H1 (cell line): Measurements from ENCODE around the gene KLHL34. TPM values are rescaled to one million over a fixed set of nuclear protein-coding genes. Genes with fewer than 3 reads are reported as not detected.

Experiments used
- CTCF ChIA-PET: fragments of 300-600 bp; sonication (Branson Sonifier 250); formaldehyde crosslinking; loops from one replicate; lab custom pipeline; 2021; ENCODE audit not compliant: partially characterized antibody; lab: Charles Lee
- POLR2A ChIA-PET: fragments of 300-600 bp; sonication (Branson Sonifier 250); formaldehyde crosslinking; loops from one replicate; lab custom pipeline; 2021; ENCODE audit warnings: inconsistent platforms; ENCODE audit not compliant: partially characterized antibody; lab: Charles Lee
- DNase-seq, 2 experiments: peaks; one replicate each; pipeline versions ENCODE4 v3.0.0 to v3.0.0-alpha.2; 2010 to 2022; ENCODE audit warnings: low spot score in 2 of 2, low read depth in 1 of 2, mixed read lengths in 1 of 2
- FAIRE-seq: peaks from 2 replicates; lab custom pipeline; 2011; peaks lifted over from hg19 to GRCh38; lab: Jason Lieb, UNC
- H2AFZ ChIP-seq: 2 replicates; pipeline ENCODE4 v1.8.1; 2012; ENCODE audit warnings: low read length, inconsistent platforms
- H2AK5ac ChIP-seq: 2 replicates; pipeline ENCODE4 v1.6.1; 2013; ENCODE audit warnings: low read depth, low read length
- H2BK120ac ChIP-seq: replicated peaks from 2 replicates; pipeline ENCODE3; 2013; ENCODE audit warnings: low read depth, low read length, inconsistent platforms
- H2BK12ac ChIP-seq: 2 replicates; pipeline ENCODE4 v1.6.1; 2013; ENCODE audit warnings: low read depth, low read length
- H2BK15ac ChIP-seq: 2 replicates; pipeline ENCODE4 v1.6.1; 2013; ENCODE audit warnings: low read length
- H2BK20ac ChIP-seq: 2 replicates; pipeline ENCODE4 v1.6.1; 2013; ENCODE audit warnings: low read length
- H2BK5ac ChIP-seq: 2 replicates; pipeline ENCODE4 v1.6.1; 2013; ENCODE audit warnings: low read depth, low read length
- H3K14ac ChIP-seq: 2 replicates; pipeline ENCODE4 v1.6.1; 2013; ENCODE audit warnings: inconsistent platforms; ENCODE audit not compliant: insufficient read length
- H3K18ac ChIP-seq: 2 replicates; pipeline ENCODE4 v1.6.1; 2013; ENCODE audit warnings: low read length; ENCODE audit errors: extremely low read depth
- H3K23ac ChIP-seq: 2 replicates; pipeline ENCODE4 v1.6.1; 2013; ENCODE audit warnings: inconsistent platforms; ENCODE audit not compliant: insufficient read length
- H3K23me2 ChIP-seq: 2 replicates; pipeline ENCODE4 v1.6.1; 2013; ENCODE audit warnings: low read depth, low read length
- H3K27ac ChIP-seq: 2 replicates; pipeline ENCODE4 v1.6.1; 2011; ENCODE audit warnings: low read depth, low read length, inconsistent platforms
- H3K27me3 ChIP-seq, 4 experiments: replicated peaks in 1 of 4; 1 replicate in 1 of 4; 2 replicates in 3 of 4; pipeline versions ENCODE4 v1.6.1 to v1.8.1; 2011 to 2013; ENCODE audit warnings: low read length in 3 of 4, mild to moderate bottlenecking in 3 of 4, inconsistent platforms in 2 of 4, mixed read lengths in 2 of 4, moderate library complexity in 1 of 4; ENCODE audit not compliant: control insufficient read depth in 3 of 4, insufficient read depth in 3 of 4; ENCODE audit errors: extremely low read depth in 1 of 4
- H3K36me3 ChIP-seq, 4 experiments: 2 replicates each; pipeline versions ENCODE4 v1.6.1 to v1.8.1; 2011 to 2013; ENCODE audit warnings: mild to moderate bottlenecking in 4 of 4, low read length in 3 of 4, moderate library complexity in 2 of 4, control low read depth in 1 of 4, inconsistent platforms in 1 of 4; ENCODE audit not compliant: insufficient read depth in 4 of 4, control insufficient read depth in 2 of 4
- H3K4ac ChIP-seq: replicated peaks from 2 replicates; pipeline ENCODE3; 2013; ENCODE audit warnings: low read length, low read depth, mixed read lengths, inconsistent platforms; ENCODE audit not compliant: insufficient read length
- H3K4me1 ChIP-seq, 4 experiments: replicated peaks in 1 of 4; 1 replicate in 1 of 4; 2 replicates in 3 of 4; pipeline versions ENCODE4 v1.6.1 to v1.8.1; 2011 to 2013; ENCODE audit warnings: low read length in 3 of 4, inconsistent platforms in 2 of 4, mixed read lengths in 1 of 4; ENCODE audit not compliant: insufficient read depth in 4 of 4, control insufficient read depth in 3 of 4
- H3K4me2 ChIP-seq, 2 experiments: 2 replicates each; pipeline versions ENCODE4 v1.6.1 to v1.8.1; 2011 to 2013; ENCODE audit warnings: low read depth in 2 of 2, low read length in 2 of 2, control low read depth in 1 of 2, inconsistent platforms in 1 of 2, mild to moderate bottlenecking in 1 of 2; ENCODE audit not compliant: insufficient read depth in 1 of 2
- H3K4me3 ChIP-seq, 4 experiments: fragments of 200-600, 300-600 bp in 1 of 4; sonication (generic), shearing (Covaris generic), sonication (Bioruptor Twin) in 1 of 4; 2 replicates each; pipeline versions ENCODE4 v1.5.1 to v1.8.1; 2011 to 2016; ENCODE audit warnings: low read length in 4 of 4, low read depth in 3 of 4, control low read depth in 2 of 4, inconsistent platforms in 2 of 4, mild to moderate bottlenecking in 2 of 4, mixed read lengths in 1 of 4, moderate library complexity in 1 of 4; ENCODE audit not compliant: insufficient read depth in 2 of 4; ENCODE audit errors: extremely low read depth in 1 of 4
- H3K56ac ChIP-seq: replicated peaks from 2 replicates; pipeline ENCODE3; 2013; ENCODE audit warnings: low read depth, mild to moderate bottlenecking, mixed read lengths, low read length, inconsistent platforms; ENCODE audit not compliant: insufficient read length
- H3K79me1 ChIP-seq: 2 replicates; pipeline ENCODE4 v1.6.1; 2013; ENCODE audit warnings: low read depth, low read length, control low read depth
- H3K79me2 ChIP-seq, 2 experiments: 2 replicates each; pipeline versions ENCODE4 v1.6.1 to v1.8.1; 2012 to 2013; ENCODE audit warnings: low read length in 2 of 2, mild to moderate bottlenecking in 2 of 2, inconsistent platforms in 1 of 2; ENCODE audit not compliant: insufficient read depth in 2 of 2, control insufficient read depth in 1 of 2
- H3K9ac ChIP-seq, 4 experiments: replicated peaks in 1 of 4; 1 replicate in 1 of 4; 2 replicates in 3 of 4; pipeline versions ENCODE4 v1.6.1 to v1.8.1; 2011 to 2013; ENCODE audit warnings: low read depth in 3 of 4, low read length in 3 of 4, control low read depth in 2 of 4, mild to moderate bottlenecking in 2 of 4, moderate library complexity in 2 of 4, inconsistent platforms in 1 of 4; ENCODE audit errors: extremely low read depth in 1 of 4
- H3K9me3 ChIP-seq, 2 experiments: 2 replicates each; pipeline versions ENCODE4 v1.6.1 to v1.8.1; 2012 to 2013; ENCODE audit warnings: mild to moderate bottlenecking in 2 of 2, moderate library complexity in 2 of 2, control low read depth in 1 of 2, inconsistent platforms in 1 of 2, low read depth in 1 of 2, low read length in 1 of 2, mixed read lengths in 1 of 2; ENCODE audit not compliant: insufficient read depth in 2 of 2
- H4K20me1 ChIP-seq, 2 experiments: replicated peaks in 1 of 2; 2 replicates each; pipeline versions ENCODE3 to v1.8.1; 2011 to 2013; ENCODE audit warnings: inconsistent platforms in 2 of 2, low read length in 2 of 2, mild to moderate bottlenecking in 1 of 2; ENCODE audit not compliant: insufficient read depth in 2 of 2, control insufficient read depth in 1 of 2
- H4K5ac ChIP-seq: 2 replicates; pipeline ENCODE4 v1.6.1; 2013; ENCODE audit warnings: low read length, low read depth, mixed read lengths, inconsistent platforms; ENCODE audit not compliant: insufficient read length
- H4K8ac ChIP-seq: 2 replicates; pipeline ENCODE4 v1.8.0; 2013; ENCODE audit warnings: mild to moderate bottlenecking, moderate library complexity, low read length, inconsistent platforms; ENCODE audit not compliant: insufficient read depth; ENCODE audit errors: extremely low read depth
- H4K91ac ChIP-seq: replicated peaks from 2 replicates; pipeline ENCODE3; 2013; ENCODE audit warnings: low read length, mixed read lengths, inconsistent platforms; ENCODE audit not compliant: insufficient read length
- CHD2 ChIP-seq: IDR thresholded peaks from 2 replicates; pipeline ENCODE4 v1.6.1; 2012; ENCODE audit warnings: low read length, improper control_type of control experiment
- EGR1 ChIP-seq: IDR thresholded peaks from 2 replicates; pipeline ENCODE4 v1.6.1; 2011; ENCODE audit warnings: low read depth, low read length, borderline replicate concordance
- EP300 ChIP-seq, 2 experiments: IDR thresholded peaks; 1 replicate in 1 of 2; 2 replicates in 1 of 2; pipeline ENCODE4 v1.6.1; 2011 to 2012; ENCODE audit warnings: low read depth in 2 of 2, low read length in 2 of 2, mild to moderate bottlenecking in 2 of 2, borderline replicate concordance in 1 of 2, inconsistent platforms in 1 of 2, moderate library complexity in 1 of 2
- FOSL1 ChIP-seq: IDR thresholded peaks from 2 replicates; pipeline ENCODE4 v1.6.1; 2011; ENCODE audit warnings: mild to moderate bottlenecking, low read depth, low read length, moderate library complexity; ENCODE audit not compliant: insufficient read depth
- GABPA ChIP-seq: IDR thresholded peaks from 2 replicates; pipeline ENCODE4 v1.6.1; 2011; ENCODE audit warnings: mild to moderate bottlenecking, low read length, moderate library complexity, borderline replicate concordance; ENCODE audit not compliant: insufficient read depth
- GTF2F1 ChIP-seq: IDR thresholded peaks from 2 replicates; pipeline ENCODE4 v1.6.1; 2012; ENCODE audit warnings: low read depth, low read length, improper control_type of control experiment, borderline replicate concordance
- NANOG ChIP-seq: IDR thresholded peaks from 2 replicates; pipeline ENCODE4 v1.6.1; 2011; ENCODE audit warnings: low read length, low read depth, mild to moderate bottlenecking, inconsistent platforms; ENCODE audit not compliant: insufficient read depth, poor library complexity, severe bottlenecking
- POU5F1 ChIP-seq: IDR thresholded peaks from 2 replicates; pipeline ENCODE4 v1.6.1; 2011; ENCODE audit warnings: low read depth, mild to moderate bottlenecking, low read length, moderate library complexity
- RBBP5 ChIP-seq: IDR thresholded peaks from 2 replicates; pipeline ENCODE4 v1.7.1; 2012; ENCODE audit warnings: low read depth, mild to moderate bottlenecking, inconsistent platforms, low read length, moderate library complexity, borderline replicate concordance
- SP4 ChIP-seq: IDR thresholded peaks from 2 replicates; pipeline ENCODE4 v1.6.1; 2012; ENCODE audit warnings: low read length, inconsistent platforms
- SUZ12 ChIP-seq: fragments of 200-600 bp; sonication (generic); IDR thresholded peaks from 2 replicates; pipeline ENCODE4 v1.6.1; 2012; ENCODE audit warnings: mild to moderate bottlenecking, inconsistent platforms, low read length, moderate library complexity, mixed read lengths
- WGBS, 2 experiments: shearing (Covaris generic) in 1 of 2; methylation state at CpG; one replicate each; pipeline versions ENCODE4 v1.1.6 to v1.1.7; 2013 to 2015; ENCODE audit warnings: low lambda C conversion rate in 2 of 2, mixed read lengths in 2 of 2, inconsistent platforms in 1 of 2, low coverage in 1 of 2, missing lambda C conversion rate in 1 of 2; ENCODE audit not compliant: insufficient replicate concordance in 2 of 2, insufficient coverage in 1 of 2, insufficient read length in 1 of 2; ENCODE audit errors: extremely low coverage in 1 of 2, missing lambda C conversion rate in 1 of 2; 5-methylcytosine and 5-hydroxymethylcytosine counted together
- polyA plus RNA-seq, 7 experiments: library from polyadenylated mRNA; depleted of rRNA in 3 of 7; stranded (reverse) in 5 of 7; unstranded in 2 of 7; fragments of >200 nt in 5 of 7; fragments of 200-250 nt in 2 of 7; gene quantifications; 1 replicate in 5 of 7; 2 replicates in 1 of 7; 4 replicates in 1 of 7; pipeline versions ENCODE4 v1.2.1 to v1.2.3, GENCODE V29; 2011 to 2013; ENCODE audit warnings: missing spikeins in 2 of 7, mixed read lengths in 2 of 7
- total RNA-seq: library from RNA; stranded (reverse); fragmentation: NEBNext Ultra II Directional; extraction: Animal tissue kit (Norgen Biotek cat#: 25700); gene quantifications from 2 replicates; pipeline ENCODE4 v1.2.1, GENCODE V29; 2021
- TF ChIP-seq, protein P1 (sequence below): IDR thresholded peaks from 2 replicates; pipeline ENCODE4 v1.6.1; 2011; ENCODE audit warnings: low read length, improper control_type of control experiment

Gene KLHL34
- total and polyA plus RNA-seq, 2 of the 8 experiments (the other 6 are each of a cell fraction or from before 2014, with no cell fraction given), result not detected

- Histone ChIP-seq H2AK5ac (no peak overlapping the region), H2BK5ac (no peak overlapping the region), H3K18ac (no peak overlapping the region), H3K9me3 (no peaks in the 10 kb centered on the region), H3K27ac (no peak overlapping the region), H3K36me3 (no peaks in the 10 kb centered on the region), H4K91ac (no peak overlapping the region), H3K27me3 (no peaks in the 10 kb centered on the region), H4K5ac (no peak overlapping the region), H3K56ac (no peak overlapping the region), H3K4me3 (no peak overlapping the region), H2AFZ (no peak overlapping the region), H2BK20ac (no peak overlapping the region), H3K23ac (no peak overlapping the region), H3K4ac (no peak overlapping the region), H3K79me1 (no peaks in the 10 kb centered on the region), H3K14ac (no peak overlapping the region), H3K4me1 (no peaks in the 10 kb centered on the region), H2BK120ac (no peak overlapping the region), H2BK12ac (no peak overlapping the region), H3K23me2 (no peaks in the 10 kb centered on the region), H2BK15ac (no peak overlapping the region), H4K20me1 (no peaks in the 10 kb centered on the region), H3K4me2 (no peak overlapping the region), H3K79me2 (no peaks in the 10 kb centered on the region), H4K8ac (no peak overlapping the region), H3K9ac (no peak overlapping the region)
- ChIA-PET POLR2A (no interaction called here), CTCF (no interaction called here)
- 98% methylated on average over 3 of the region's 3 CpGs; no CpG with 5 or more reads in 1 of the 2 experiments for WGBS, 2 experiments
- DNase-seq, result no peak
- no peak for FAIRE-seq
- TF ChIP-seq GTF2F1 (no peak), CHD2 (no peak), POU5F1 (no peak), FOSL1 (no peak), SP4 (no peak), SUZ12 (no peak), GABPA (no peak), EP300 (IDR thresholded peaks at IDR 0.05; ENCODE audit: borderline replicate concordance in 1 of 2, low read depth in 2 of 2, low read length in 2 of 2) (no peak), RBBP5 (no peak), NANOG (no peak), EGR1 (no peak)
- TF ChIP-seq, protein P1, sequence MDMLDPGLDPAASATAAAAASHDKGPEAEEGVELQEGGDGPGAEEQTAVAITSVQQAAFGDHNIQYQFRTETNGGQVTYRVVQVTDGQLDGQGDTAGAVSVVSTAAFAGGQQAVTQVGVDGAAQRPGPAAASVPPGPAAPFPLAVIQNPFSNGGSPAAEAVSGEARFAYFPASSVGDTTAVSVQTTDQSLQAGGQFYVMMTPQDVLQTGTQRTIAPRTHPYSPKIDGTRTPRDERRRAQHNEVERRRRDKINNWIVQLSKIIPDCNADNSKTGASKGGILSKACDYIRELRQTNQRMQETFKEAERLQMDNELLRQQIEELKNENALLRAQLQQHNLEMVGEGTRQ, result no peak
Measured at GRCh38 chrX:21699136-21699535, 41.0 kb upstream of the KLHL34 start.
